GM12878 (cell line): ENCODE measurements around the gene COPZ2. TPM values are rescaled to one million over a fixed set of nuclear protein-coding genes. Genes with fewer than 3 reads are reported as not detected.

Experiments used
- BCL3 ChIP-seq: IDR thresholded peaks from 2 replicates; pipeline ENCODE4 v1.6.1; 2011; ENCODE audit warnings: borderline replicate concordance, low read depth, mild to moderate bottlenecking, moderate library complexity, low read length; ENCODE audit not compliant: insufficient read depth, poor library complexity, severe bottlenecking
- CBX5 ChIP-seq: sonication (generic); IDR thresholded peaks from 2 replicates; pipeline ENCODE4 v1.6.1; 2016; ENCODE audit warnings: low read depth, moderate library complexity, mild to moderate bottlenecking, inconsistent platforms
- CEBPZ ChIP-seq: fragments of 150-350 bp; IDR thresholded peaks from 2 replicates; pipeline ENCODE4 v1.6.1; 2016; ENCODE audit warnings: low read depth, low read length
- CHD2 ChIP-seq: IDR thresholded peaks from 2 replicates; pipeline ENCODE4 v1.6.1; 2011; ENCODE audit warnings: low read depth, low read length, improper control_type of control experiment, borderline replicate concordance
- CREM ChIP-seq: IDR thresholded peaks from 2 replicates; pipeline ENCODE4 v1.6.1; 2014; ENCODE audit warnings: antibody characterized with exemption, low read depth
- CTCF ChIP-seq, 3 experiments: IDR thresholded peaks in 2 of 3; conservative IDR thresholded peaks in 1 of 3; 2 replicates each; pipeline ENCODE4 v1.5.1; 2011; ENCODE audit warnings: low read depth in 3 of 3, low read length in 3 of 3, mild to moderate bottlenecking in 3 of 3, control low read depth in 2 of 3, moderate library complexity in 2 of 3, inconsistent platforms in 1 of 3, mixed read lengths in 1 of 3; ENCODE audit not compliant: control insufficient read depth in 2 of 3, insufficient read depth in 1 of 3; ENCODE audit errors: extremely low read depth in 1 of 3
- EGR1 ChIP-seq, 2 experiments: IDR thresholded peaks; 1 replicate in 1 of 2; 2 replicates in 1 of 2; pipeline ENCODE4 v1.6.1; 2011 to 2012; ENCODE audit warnings: low read depth in 2 of 2, low read length in 2 of 2, borderline replicate concordance in 1 of 2, mild to moderate bottlenecking in 1 of 2, moderate library complexity in 1 of 2
- IKZF1 ChIP-seq: fragments of 450-650 bp; conservative IDR thresholded peaks from 2 replicates; pipeline ENCODE4 v1.6.1; 2017; ENCODE audit warnings: antibody characterized with exemption, mild to moderate bottlenecking
- IRF3 ChIP-seq: fragments of 450-650 bp; IDR thresholded peaks from 2 replicates; pipeline ENCODE4 v1.6.1; 2014; ENCODE audit warnings: mild to moderate bottlenecking
- IRF5 ChIP-seq: fragments of 450-650 bp; IDR thresholded peaks from 2 replicates; pipeline ENCODE4 v1.6.1; 2017; ENCODE audit warnings: borderline replicate concordance
- MEF2A ChIP-seq: IDR thresholded peaks from 2 replicates; pipeline ENCODE4 v1.6.1; 2011; ENCODE audit warnings: low read depth, mild to moderate bottlenecking, low read length, moderate library complexity; ENCODE audit not compliant: insufficient read depth
- MYB ChIP-seq: fragments of 150-350 bp; IDR thresholded peaks from 2 replicates; pipeline ENCODE4 v1.6.1; 2014; ENCODE audit warnings: mild to moderate bottlenecking, low read depth, low read length, borderline replicate concordance
- RELA ChIP-seq: fragments of 450-650 bp; IDR thresholded peaks from 2 replicates; pipeline ENCODE4 v1.8.0; 2014; ENCODE audit warnings: borderline replicate concordance; ENCODE audit not compliant: partially characterized antibody
- SMARCA5 ChIP-seq: fragments of 450-650 bp; IDR thresholded peaks from 2 replicates; pipeline ENCODE4 v1.6.1; 2017; ENCODE audit warnings: mild to moderate bottlenecking
- SP1 ChIP-seq: IDR thresholded peaks from one replicate; pipeline ENCODE4 v1.6.1; 2011; ENCODE audit warnings: low read depth, low read length
- SPI1 ChIP-seq: IDR thresholded peaks from 2 replicates; pipeline ENCODE4 v1.6.1; 2011; ENCODE audit warnings: low read depth, mild to moderate bottlenecking, low read length, moderate library complexity, borderline replicate concordance; ENCODE audit not compliant: insufficient read depth
- TCF3 ChIP-seq: IDR thresholded peaks from 2 replicates; pipeline ENCODE4 v1.6.1; 2012; ENCODE audit warnings: low read depth, mild to moderate bottlenecking, low read length, borderline replicate concordance; ENCODE audit not compliant: insufficient read depth
- ZZZ3 ChIP-seq: IDR thresholded peaks from 2 replicates; pipeline ENCODE4 v1.6.1; 2011; ENCODE audit warnings: low read depth; ENCODE audit not compliant: control insufficient read depth, insufficient read length
- polyA plus RNA-seq, 11 experiments: library from polyadenylated mRNA; depleted of rRNA in 4 of 11; unstranded in 6 of 11; stranded (reverse) in 5 of 11; fragments of >200 nt; fragmentation: Nextera tagmentation in 4 of 11; fragmentation: Illumina TruSeq in 1 of 11; extraction: Ambion mirVana in 4 of 11; extraction: Trizol in 1 of 11; gene quantifications; 1 replicate in 1 of 11; 2 replicates in 10 of 11; pipeline versions ENCODE4 v1.2.1 to v1.2.3, GENCODE V29; 2011 to 2016; ENCODE audit warnings: inconsistent platforms in 2 of 11, missing spikeins in 2 of 11, low read depth in 1 of 11
- total RNA-seq, 4 experiments: library from RNA; depleted of rRNA in 3 of 4; stranded (reverse); fragments of >200 nt in 3 of 4; fragmentation: Illumina TruSeq in 1 of 4; extraction: Trizol in 1 of 4; gene quantifications; 2 replicates each; pipeline versions ENCODE4 v1.2.1 to v1.2.3, GENCODE V29; 2013 to 2021

Gene COPZ2
- total and polyA plus RNA-seq, 10 of the 15 experiments (the other 5 are each of a cell fraction or from before 2014, with no cell fraction given), result 0.20 to 4.3 (median 2.6) TPM

- peak; percentile 9; the same call in 1 of the 2 replicates for TF ChIP-seq IRF5
- no peak for TF ChIP-seq IRF3
- no peak for TF ChIP-seq RELA
- no peak for TF ChIP-seq ZZZ3
- TF ChIP-seq CHD2, result no peak; the same call in 1 of the 2 replicates
- TF ChIP-seq SMARCA5, result peak; percentile 59; the same call in 1 of the 2 replicates
- TF ChIP-seq EGR1 (IDR thresholded peaks at IDR 0.05; ENCODE audit: borderline replicate concordance in 1 of 2, low read depth in 2 of 2, low read length in 2 of 2), result no peak
- peak; percentile 46; the same call in 1 of the 2 replicates for TF ChIP-seq CREM
- TF ChIP-seq TCF3, result no peak
- no peak for TF ChIP-seq MYB
- peak; percentile 40 for TF ChIP-seq SP1
- TF ChIP-seq CBX5, result no peak
- TF ChIP-seq CTCF (IDR thresholded peaks at IDR 0.05 in 2 of 3, conservative IDR thresholded peaks at IDR 0.05 in 1 of 3; ENCODE audit: control insufficient read depth in 2 of 3, extremely low read depth in 1 of 3, insufficient read depth in 1 of 3, low read depth in 3 of 3, low read length in 3 of 3), result no peak
- no peak for TF ChIP-seq CEBPZ
- 0 out of 2 replicates have a peak, but pooled peaks have one; percentile 6 for TF ChIP-seq MEF2A
- peak; percentile 80 for TF ChIP-seq IKZF1
- TF ChIP-seq SPI1, result peak; percentile 34; the same call in 1 of the 2 replicates
- peak; percentile 44 for TF ChIP-seq BCL3
Measured at GRCh38 chr17:48002266-48002915, 35.2 kb downstream of the COPZ2 start (continued).
